8988T (cell line): ENCODE measurements around the gene CEP85.
"Not testable (repeated sequence)": the region's sequence is repeated elsewhere in the genome, so short reads cannot be mapped to it uniquely, and the experiment has no call there.

Source experiments
- DNase-seq: peaks from one replicate; pipeline ENCODE4 v3.0.0; 2011

Gene CEP85

DNA sequence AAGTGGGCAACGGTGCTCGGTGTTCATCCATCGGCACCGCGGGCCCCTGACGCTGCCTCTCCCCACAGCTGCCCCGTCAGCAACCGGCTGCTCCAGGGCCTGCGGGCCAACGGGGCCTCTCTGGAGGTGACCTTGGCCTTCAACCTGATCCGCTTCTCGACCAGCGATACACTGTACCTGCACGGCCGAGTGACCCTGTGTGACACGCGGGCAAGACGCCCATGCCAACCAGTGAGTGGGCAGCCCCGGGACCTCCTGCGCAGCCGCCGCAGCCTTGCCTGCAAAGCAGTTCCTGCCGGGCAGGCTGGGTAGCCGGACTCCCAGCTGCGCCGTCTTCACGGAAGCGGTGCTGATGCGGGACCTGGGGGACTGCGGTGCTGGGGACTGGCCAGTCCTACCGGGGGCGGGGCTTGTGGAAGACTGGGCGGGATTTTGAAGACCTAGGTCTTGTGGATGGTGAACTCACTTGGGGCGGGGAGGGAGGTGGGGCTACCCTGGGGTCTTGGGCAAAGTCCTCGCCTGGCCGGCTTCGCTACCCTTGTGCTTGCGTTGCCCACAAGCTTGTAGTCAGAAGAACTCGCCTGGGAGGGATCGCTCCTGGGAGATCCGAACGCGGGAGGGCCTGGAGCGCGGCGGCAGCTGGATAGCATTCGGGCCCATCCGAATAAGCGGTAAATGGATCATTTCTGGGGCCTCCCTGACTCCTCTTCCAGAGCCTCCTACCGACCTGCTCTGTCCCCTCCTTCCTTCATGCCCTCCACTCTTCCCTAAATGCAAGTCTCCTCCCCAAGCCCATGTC is 8.8 kb upstream of the CEP85 start:
- DNase-seq: no peak

GRCh38 chr1:26230682-26231081 is 3.3 kb upstream of the CEP85 start:
- not testable (repeated sequence) for DNase-seq

DNA sequence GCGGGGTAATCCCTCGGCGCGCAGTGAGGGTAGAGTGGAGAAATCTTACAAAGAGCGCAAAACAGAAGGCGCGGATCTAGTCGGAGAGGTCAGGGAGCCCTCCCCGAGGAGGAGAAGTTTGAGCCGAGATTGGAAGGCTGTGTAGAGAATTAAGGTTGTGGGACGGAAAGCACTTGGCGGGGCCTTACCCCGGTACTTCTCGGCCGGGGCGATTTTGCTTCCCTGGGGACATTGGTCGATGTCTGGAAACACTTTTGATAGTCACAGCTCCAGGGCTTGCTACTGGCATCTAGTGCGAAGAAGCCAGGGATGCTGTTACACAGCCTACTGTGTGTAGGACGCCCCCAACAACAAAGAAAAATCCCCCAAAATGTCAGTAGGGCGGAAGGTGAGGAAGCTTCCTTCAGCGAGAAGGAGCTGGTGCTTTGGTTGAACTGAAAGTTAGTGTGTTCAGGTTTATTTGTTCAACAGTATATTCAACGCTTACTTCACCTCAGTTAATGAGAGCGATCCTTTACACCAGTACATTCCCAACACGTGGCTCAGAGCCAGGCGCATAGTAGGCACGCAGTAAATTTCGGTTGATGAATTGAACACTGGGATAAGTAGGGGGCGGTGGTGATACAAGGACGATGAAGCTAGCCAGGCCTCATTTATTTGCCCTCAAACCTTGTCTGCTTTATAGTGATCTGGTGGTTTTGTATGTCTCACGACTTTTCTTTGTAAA is 807 bp downstream of the CEP85 start:
- no peak for DNase-seq

- DNase-seq: no peak
Measured at GRCh38 chr1:26237230-26237966, 3.4 kb downstream of the CEP85 start.

- no peak for DNase-seq
Measured at GRCh38 chr1:26239936-26240335, 5.9 kb downstream of the CEP85 start.

DNA sequence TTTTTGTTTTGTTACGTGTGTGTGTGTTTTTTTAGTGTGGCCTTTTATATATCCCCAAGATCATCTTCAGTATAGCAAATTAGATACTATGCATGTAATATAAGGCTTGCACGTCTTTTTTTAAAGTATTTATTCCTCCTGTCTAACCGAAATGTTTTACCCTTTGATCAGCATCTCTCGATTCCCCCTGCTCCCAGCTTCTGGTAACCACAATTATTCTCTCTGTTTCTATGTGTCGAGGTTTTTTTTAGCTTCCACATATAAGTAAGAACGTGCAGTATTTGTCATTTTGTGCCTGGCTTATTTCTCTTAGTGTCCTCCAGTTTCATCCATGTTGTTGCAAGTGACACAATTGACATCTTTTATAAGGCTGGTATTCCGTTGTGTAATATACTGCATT is 18.7 kb downstream of the CEP85 start:
- no peak for DNase-seq

DNA sequence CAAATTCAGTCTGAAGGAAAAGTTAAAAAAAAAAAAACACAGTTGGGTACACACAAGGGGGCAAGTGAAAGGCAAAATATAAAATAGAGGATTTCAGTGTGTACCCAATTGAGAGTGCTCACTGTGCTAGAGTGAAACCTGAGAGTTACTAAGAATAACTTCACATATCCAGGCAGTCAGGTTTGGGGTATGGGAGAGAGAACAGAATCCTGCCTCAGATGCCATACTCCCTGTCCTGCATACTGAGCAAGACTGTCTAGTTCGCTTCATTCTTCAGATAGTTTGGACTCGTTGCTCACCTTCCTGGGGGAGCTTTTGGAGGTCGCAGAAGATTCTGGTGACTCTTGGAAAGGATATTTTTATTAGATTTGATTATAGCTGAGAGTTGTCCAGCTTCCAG is 20.4 kb downstream of the CEP85 start:
- DNase-seq: no peak

- no peak for DNase-seq
Measured at GRCh38 chr1:26257222-26257621, 23.2 kb downstream of the CEP85 start.

DNA sequence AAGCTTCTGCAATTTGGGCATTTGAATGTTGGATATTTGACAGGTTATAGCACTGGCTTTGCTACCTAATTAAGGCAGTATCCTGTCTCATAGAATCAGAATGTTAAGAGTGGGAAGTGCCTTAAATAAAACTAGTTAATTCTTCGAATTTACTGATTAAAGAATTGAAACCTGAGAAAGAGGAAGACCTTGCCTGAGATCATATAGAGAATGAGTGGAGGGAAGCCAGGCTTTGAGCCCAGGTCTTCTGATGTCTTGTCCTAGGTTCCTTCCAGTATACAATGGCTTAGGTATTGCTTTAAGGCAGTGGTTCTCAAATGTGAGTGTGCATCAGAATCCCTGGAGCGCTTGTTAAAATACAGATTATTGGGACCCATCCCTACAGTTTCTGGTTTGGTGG is 25.0 kb downstream of the CEP85 start:
- DNase-seq: no peak

- no peak for DNase-seq
Measured at GRCh38 chr1:26259578-26259977, 25.6 kb downstream of the CEP85 start.

- DNase-seq: no peak
Measured at GRCh38 chr1:26263212-26263611, 29.2 kb downstream of the CEP85 start.

- DNase-seq: no peak
Measured at GRCh38 chr1:26265405-26265804, 31.4 kb downstream of the CEP85 start.

DNA sequence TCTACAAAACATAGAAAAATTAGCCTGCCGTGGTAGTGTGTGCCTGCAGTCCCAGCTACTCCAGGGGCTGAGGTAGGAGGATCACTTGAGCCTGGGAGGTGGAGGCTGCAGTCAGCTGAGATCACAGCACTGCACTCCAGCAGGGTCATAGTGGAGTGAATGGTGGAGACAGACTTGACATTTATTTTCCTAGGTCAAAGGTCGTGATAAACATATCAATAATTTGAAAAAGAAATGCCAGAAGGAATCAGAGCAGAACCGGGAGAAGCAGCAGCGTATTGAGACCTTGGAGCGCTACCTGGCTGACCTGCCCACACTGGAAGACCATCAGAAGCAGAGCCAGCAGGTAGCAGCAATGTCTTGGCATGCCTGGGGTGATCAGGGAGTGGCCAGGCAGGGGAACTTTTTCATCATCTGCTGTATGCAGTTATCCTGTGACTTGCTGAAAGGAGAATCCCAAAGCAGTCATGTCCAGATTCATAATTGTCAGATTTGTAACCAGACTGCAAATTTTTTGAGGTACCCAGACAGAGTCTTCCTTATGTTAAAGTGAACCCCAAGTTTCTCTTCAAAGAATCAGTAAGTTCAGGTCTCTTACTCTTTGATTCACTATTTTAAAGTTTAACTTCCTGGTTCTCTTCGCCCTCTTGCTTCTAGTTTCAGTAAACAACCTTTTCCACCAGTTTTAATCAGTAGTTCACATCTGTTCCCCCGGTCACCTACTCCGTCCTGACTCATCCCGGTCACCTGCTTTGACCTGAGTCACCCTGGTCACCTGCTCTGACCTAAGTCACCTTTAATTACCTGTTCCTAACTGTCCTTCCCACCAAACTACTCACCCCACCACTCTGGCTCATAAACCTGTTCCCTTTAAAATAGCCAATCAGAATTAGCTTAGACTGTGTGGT is 34.5 kb downstream of the CEP85 start:
- no peak for DNase-seq

GRCh38 chr1:26269198-26269550 is 35.2 kb downstream of the CEP85 start:
- DNase-seq: no peak

DNA sequence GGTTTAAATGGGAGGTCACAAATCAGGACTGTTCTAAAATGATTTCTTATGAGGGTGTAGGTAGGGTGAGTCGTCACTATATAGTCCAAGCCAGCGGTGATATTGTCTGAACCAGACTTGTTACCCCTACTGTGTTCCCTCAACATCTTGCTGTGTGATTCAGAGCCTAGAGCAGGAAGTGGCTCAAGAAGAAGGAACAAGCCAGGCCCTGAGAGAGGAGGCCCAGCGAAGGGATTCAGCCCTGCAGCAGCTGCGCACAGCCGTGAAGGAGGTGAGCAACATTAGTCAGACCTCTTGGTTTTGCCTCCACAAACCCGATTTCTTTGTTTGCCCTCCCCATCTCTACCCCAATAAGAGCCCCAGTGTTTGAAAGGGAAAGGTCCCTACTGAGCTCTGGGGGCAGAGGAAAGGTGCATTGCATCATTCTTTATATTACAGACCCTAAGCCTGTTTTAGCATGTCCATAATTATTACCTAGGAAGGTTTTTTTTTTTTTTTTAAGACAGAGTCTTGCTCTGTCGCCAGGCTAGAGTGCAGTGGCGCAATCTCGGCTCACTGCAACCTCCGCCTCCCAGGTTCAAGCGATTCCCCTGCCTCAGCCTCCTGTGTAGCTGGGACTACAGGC is 40.9 kb downstream of the CEP85 start:
- DNase-seq: no peak

DNA sequence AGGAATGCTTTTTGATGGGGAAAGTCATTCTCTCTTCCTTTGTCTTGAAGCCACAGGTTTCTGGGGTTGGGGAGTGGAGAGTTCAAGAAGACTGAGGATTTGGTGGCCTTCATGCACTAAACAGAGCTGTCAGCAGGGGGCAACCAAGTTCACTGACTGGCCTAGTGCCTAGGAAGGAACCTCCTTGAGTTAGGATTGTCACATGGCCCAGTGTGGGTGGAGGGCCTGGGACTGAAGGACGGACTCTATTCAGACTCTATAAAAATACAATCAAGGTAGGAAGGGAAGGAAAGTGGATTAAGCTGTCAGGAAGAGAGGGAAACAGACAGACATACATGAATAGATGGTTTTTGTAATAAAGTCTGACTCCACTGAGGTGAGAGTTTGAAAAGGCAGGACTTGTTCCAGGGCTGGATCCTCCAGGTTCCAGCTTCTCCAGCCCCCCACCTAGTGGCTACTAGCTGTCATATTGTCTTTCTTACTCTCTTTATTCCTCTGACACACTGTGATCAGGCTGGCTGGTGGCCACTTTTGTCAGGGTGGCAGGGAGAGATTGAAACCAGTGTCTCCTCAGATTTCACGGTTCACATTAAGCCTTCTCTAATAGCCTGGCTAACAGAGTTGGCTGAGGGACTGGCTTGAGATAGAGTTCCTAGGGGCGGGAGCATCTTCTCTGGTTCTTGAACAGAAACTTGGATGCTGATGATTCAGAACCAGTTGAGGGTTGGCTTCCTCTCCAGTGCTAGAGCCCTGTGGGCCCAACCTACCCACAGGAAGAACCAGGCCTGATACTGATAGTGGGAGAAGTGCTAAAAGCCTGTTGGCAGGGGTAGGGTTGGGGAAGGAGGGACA is 41.8 kb downstream of the CEP85 start:
- peak; percentile 62 for DNase-seq

- DNase-seq: no peak
Measured at GRCh38 chr1:26276432-26276838, 42.4 kb downstream of the CEP85 start.

DNA sequence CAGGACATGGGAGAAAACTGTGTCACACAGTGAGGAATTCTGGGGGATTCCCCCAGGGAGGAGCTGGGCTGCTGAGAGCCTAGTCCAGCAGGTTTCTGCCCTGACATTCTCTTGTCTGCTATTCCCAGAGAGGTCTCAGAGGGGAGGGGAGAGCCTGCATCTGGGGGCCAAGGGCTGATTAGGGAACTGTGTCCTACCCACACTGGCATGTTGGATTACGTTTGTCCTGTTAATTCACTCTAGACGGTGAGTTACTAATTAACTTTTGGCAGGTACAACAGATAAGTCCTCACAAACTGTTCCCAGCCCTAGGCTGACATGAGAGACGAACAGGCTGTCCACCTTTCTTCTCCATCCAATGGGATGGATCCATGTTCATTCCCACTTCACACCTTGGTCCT is 43.3 kb downstream of the CEP85 start:
- no peak for DNase-seq

DNA sequence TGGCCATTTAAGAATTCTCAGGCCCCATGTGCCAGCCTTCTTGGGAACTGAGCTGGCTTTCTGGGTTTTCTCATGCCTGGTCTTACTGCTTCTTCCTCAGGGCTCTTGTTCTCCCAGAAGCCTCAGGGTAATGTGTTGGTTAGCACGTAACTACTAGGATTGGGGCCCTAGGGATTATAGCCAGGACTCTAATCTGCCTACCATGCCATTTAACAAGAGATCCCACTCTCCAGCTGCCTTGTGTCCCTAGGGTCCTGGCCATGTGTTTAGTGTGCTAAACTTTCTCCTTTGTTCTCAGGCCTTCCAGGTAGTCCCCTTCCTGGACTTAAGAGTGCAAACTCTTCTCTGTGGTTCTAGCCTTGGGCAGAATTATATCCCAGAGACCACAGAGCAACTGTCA is 43.7 kb downstream of the CEP85 start:
- DNase-seq: no peak

- DNase-seq: no peak
Measured at GRCh38 chr1:26278303-26278702, 44.3 kb downstream of the CEP85 start.

DNA sequence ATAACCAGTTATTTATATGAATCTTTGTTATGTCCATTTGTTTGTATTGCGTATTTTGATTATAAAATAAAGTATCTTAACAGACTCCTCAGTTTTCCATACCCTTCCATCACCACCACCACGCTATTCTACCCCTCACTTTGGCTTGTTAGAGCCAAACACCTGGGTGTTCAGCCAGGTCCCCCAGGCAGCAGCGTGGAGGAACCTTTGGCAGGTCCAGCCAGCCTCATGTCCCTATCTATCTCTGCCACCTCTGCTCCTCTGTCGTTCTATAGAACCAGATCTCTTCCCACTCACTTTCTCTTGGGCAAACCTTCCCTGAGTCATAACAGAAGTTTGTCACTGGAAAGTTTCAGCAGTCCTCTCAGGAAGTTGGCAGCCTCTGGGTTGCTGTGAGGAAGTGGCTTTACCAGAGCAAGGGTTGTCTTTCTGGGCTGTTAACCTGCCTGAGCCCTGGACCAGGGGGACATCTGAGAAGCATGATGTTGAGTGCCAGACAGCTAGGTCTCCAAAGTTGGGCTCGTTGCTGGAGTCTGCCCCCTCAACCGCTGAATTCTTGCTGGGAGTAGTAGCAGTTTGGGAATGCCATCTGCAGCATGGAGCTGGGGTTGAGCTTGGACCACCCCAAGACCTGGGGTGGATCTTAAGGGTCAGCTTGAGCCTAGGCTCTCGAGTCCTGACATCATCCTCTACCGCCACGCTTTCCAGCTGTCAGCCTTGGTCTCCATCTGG is 44.9 kb downstream of the CEP85 start:
- DNase-seq: no peak
